NB4 (cell line): ENCODE data around the gene DLL1.

Source experiments
- DNase-seq: peaks from one replicate; pipeline ENCODE4 v3.0.0; 2010; ENCODE audit warnings: low read depth
- H3K4me3 ChIP-seq: one replicate; pipeline ENCODE4 v1.5.1; 2011; ENCODE audit warnings: mild to moderate bottlenecking, low read depth, low read length, moderate library complexity
- CTCF ChIP-seq: IDR thresholded peaks from one replicate; pipeline ENCODE4 v1.5.1; 2012; ENCODE audit warnings: low read depth, low read length
- MAX ChIP-seq: IDR thresholded peaks from 2 replicates; pipeline ENCODE4 v1.6.1; 2011; ENCODE audit warnings: low read depth, low read length
- MYC ChIP-seq: IDR thresholded peaks from 2 replicates; pipeline ENCODE4 v1.6.1; 2011; ENCODE audit warnings: low read depth, low read length
- POLR2A ChIP-seq: IDR thresholded peaks from 2 replicates; pipeline ENCODE4 v1.6.1; 2011; ENCODE audit warnings: mild to moderate bottlenecking; ENCODE audit not compliant: insufficient read length; ENCODE audit errors: extremely low read depth

Gene DLL1

GRCh38 chr6:170272341-170273065, 18.4 kb downstream of the DLL1 start:
- TF ChIP-seq CTCF = no peak
- H3K4me3 ChIP-seq = peak overlapping the region; percentile 8
- DNase-seq = no peak

GRCh38 chr6:170271771-170272314, 19.0 kb downstream of the DLL1 start:
- TF ChIP-seq MYC (peak; percentile 45; the same call in 1 of the 2 replicates), POLR2A (no peak), MAX (peak; percentile 98), CTCF (no peak)
- H3K4me3 ChIP-seq = peak overlapping the region; percentile 21
- DNase-seq = peak; percentile 86

GRCh38 chr6:170270984-170271593, 19.8 kb downstream of the DLL1 start:
- TF ChIP-seq POLR2A (no peak), MYC (no peak), CTCF (no peak), MAX (no peak)
- no peak for DNase-seq
- H3K4me3 ChIP-seq = no peak overlapping the region

- DNase-seq = no peak
These were observed 20.9 kb downstream of the DLL1 start for GRCh38 chr6:170269846-170270541.

More at GRCh38 chr6:170269846-170270541, 20.9 kb downstream of the DLL1 start:
- no peak overlapping the region for H3K4me3 ChIP-seq
- TF ChIP-seq MAX = no peak
- TF ChIP-seq MYC = no peak
- TF ChIP-seq POLR2A = no peak
- no peak for TF ChIP-seq CTCF
